Choroid plexus epithelial cell (primary cell): ENCODE measurements around the gene DAB1.

ENCODE experiments used
- DNase-seq: peaks from one replicate; pipeline ENCODE4 v3.0.0-alpha.2; 2010; ENCODE audit warnings: low read depth
- H3K4me3 ChIP-seq: 2 replicates; pipeline ENCODE4 v1.5.1; 2011; ENCODE audit warnings: low read depth, mild to moderate bottlenecking, control low read depth, low read length, moderate library complexity
- TF ChIP-seq, protein P1 (sequence below): conservative IDR thresholded peaks from 2 replicates; pipeline ENCODE4 v1.5.1; 2011; ENCODE audit warnings: low read depth, mild to moderate bottlenecking, control low read depth, inconsistent platforms, low read length, moderate library complexity

The DAB1 gene

DNA sequence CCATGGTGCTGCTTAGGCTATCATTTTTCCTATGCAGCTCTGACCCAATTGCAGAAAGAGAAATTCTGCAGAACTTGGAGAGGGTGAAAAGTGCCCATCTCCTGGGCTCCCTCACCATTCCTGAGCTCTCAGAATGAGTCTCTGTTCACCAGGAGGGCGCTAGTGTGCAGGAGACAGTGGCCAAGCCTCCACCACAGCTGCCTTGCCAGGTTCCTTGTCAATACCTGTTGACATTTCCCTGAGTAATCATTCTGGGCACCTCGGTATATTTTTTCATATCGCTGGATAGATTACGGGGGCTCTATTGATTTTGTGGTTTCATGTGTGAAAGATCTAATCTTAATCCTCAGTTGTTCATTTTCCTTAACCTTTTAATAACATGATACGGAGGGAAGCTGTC lies 445.0 kb downstream of the DAB1 start:
- TF ChIP-seq, protein P1, sequence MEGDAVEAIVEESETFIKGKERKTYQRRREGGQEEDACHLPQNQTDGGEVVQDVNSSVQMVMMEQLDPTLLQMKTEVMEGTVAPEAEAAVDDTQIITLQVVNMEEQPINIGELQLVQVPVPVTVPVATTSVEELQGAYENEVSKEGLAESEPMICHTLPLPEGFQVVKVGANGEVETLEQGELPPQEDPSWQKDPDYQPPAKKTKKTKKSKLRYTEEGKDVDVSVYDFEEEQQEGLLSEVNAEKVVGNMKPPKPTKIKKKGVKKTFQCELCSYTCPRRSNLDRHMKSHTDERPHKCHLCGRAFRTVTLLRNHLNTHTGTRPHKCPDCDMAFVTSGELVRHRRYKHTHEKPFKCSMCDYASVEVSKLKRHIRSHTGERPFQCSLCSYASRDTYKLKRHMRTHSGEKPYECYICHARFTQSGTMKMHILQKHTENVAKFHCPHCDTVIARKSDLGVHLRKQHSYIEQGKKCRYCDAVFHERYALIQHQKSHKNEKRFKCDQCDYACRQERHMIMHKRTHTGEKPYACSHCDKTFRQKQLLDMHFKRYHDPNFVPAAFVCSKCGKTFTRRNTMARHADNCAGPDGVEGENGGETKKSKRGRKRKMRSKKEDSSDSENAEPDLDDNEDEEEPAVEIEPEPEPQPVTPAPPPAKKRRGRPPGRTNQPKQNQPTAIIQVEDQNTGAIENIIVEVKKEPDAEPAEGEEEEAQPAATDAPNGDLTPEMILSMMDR = no peak
- no peak for DNase-seq
- H3K4me3 ChIP-seq = no peak overlapping the region

- no peak for DNase-seq
- no peak overlapping the region for H3K4me3 ChIP-seq
- TF ChIP-seq, protein P1 = no peak
These were observed 445.9 kb downstream of the DAB1 start for GRCh38 chr1:56977910-56978309.

- no peak for DNase-seq
These were observed 448.4 kb downstream of the DAB1 start for GRCh38 chr1:56975446-56975845.

DNA sequence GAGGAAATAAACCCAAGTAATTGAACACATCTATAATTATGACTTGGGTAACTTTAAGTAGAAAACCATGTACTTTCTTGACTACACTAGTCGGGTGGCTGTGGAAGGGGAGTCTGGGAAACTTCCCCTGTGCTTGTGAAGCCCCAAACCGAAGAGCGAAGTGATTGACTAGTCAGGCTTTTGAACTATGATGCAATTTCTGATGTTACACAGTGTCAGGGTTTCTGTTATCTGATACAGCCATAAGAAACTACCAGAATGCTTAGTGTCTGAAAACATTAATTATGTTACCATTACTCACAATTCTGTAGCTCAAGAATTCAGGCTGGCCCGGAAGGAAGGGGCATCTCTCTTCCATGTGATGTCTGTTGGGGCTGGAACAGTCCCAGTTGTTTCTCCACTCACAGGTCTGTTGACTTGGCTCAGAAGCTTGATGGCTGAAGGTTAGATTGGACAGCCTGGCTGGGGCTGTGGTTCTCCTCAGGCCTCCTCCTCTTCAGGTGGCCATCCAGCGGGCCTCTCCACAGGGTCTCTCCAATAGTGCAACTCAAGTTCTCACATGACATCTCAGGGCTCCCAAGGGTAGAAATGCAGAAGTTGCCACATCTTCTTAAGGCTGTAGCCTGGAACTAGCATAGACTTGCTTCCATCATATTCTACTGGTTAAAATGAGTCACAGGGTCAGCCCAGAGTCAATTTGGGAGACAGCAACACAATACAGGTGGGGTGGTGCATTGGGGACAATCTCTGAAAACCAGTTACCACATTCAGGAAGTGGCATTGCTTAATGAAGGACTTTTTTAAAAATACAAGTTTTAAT lies 449.7 kb downstream of the DAB1 start:
- TF ChIP-seq, protein P1 = no peak

More at GRCh38 chr1:56975446-56975845, 448.4 kb downstream of the DAB1 start:
- H3K4me3 ChIP-seq = no peak overlapping the region
- TF ChIP-seq, protein P1 = no peak

DNA sequence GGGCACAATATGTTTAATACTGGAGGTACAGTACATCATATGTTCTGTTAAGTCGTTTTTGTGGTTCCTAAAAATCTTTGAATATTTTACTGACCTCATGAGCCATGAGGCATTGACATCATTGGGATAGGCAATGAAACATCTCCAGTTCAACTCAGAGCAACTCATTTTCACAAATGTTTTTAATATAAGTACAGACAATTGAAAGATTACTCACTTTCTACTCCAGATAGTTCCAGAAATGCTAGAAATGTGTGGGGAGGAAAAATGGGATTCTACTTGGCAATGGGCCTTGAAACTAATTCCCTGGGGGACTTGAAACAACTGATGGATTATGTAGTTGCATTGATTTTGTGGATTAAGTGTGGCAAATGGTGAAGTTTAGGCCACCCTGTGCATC lies 450.9 kb downstream of the DAB1 start:
- no peak for DNase-seq
- no peak overlapping the region for H3K4me3 ChIP-seq
- TF ChIP-seq, protein P1 = no peak

More for the DNA sequence above, 449.7 kb downstream of the DAB1 start:
- no peak overlapping the region for H3K4me3 ChIP-seq
- DNase-seq = peak; percentile 15

GRCh38 chr1:56970280-56970679 lies 453.6 kb downstream of the DAB1 start:
- H3K4me3 ChIP-seq = no peak overlapping the region
- TF ChIP-seq, protein P1 = no peak
- DNase-seq = no peak
